HG03139 (cell line): ENCODE results near the gene FGF1.

Experiments used
- ATAC-seq: cut with Tn5 transposase; IDR thresholded peaks from one replicate; pipeline ENCODE4 v1.9.1; 2021; ENCODE audit not compliant: unreplicated experiment

FGF1 gene

GRCh38 chr5:142644640-142645361, 41.1 kb downstream of the FGF1 start:
- ATAC-seq, result no peak

- ATAC-seq, result no peak
These were observed 41.8 kb downstream of the FGF1 start for GRCh38 chr5:142644127-142644526.

GRCh38 chr5:142643634-142644033, 42.3 kb downstream of the FGF1 start:
- ATAC-seq, result no peak

- ATAC-seq, result no peak
These were observed 43.5 kb downstream of the FGF1 start for GRCh38 chr5:142642427-142642826.

GRCh38 chr5:142641711-142642110, 44.2 kb downstream of the FGF1 start:
- ATAC-seq, result no peak

- ATAC-seq, result no peak
These were observed 45.4 kb downstream of the FGF1 start for GRCh38 chr5:142640316-142641005.

- ATAC-seq, result no peak
These were observed 46.4 kb downstream of the FGF1 start for GRCh38 chr5:142639455-142639854.

- ATAC-seq, result no peak
These were observed 48.0 kb downstream of the FGF1 start for GRCh38 chr5:142637871-142638270.

GRCh38 chr5:142636698-142637324, 49.1 kb downstream of the FGF1 start:
- no peak for ATAC-seq

GRCh38 chr5:142636093-142636492, 49.8 kb downstream of the FGF1 start:
- ATAC-seq, result no peak

- ATAC-seq, result no peak
These were observed 51.5 kb downstream of the FGF1 start for GRCh38 chr5:142634216-142635011.

GRCh38 chr5:142630927-142631539, 54.9 kb downstream of the FGF1 start:
- no peak for ATAC-seq

GRCh38 chr5:142627383-142628217, 58.3 kb downstream of the FGF1 start:
- no peak for ATAC-seq

GRCh38 chr5:142626786-142627185, 59.1 kb downstream of the FGF1 start:
- ATAC-seq, result no peak

- ATAC-seq, result no peak
These were observed 59.8 kb downstream of the FGF1 start for GRCh38 chr5:142626099-142626498.

GRCh38 chr5:142621227-142621626, 64.7 kb downstream of the FGF1 start:
- ATAC-seq, result no peak

- no peak for ATAC-seq
These were observed 66.1 kb downstream of the FGF1 start for GRCh38 chr5:142619815-142620214.

GRCh38 chr5:142618130-142618523, 67.8 kb downstream of the FGF1 start:
- ATAC-seq, result no peak

- no peak for ATAC-seq
These were observed 68.3 kb downstream of the FGF1 start for GRCh38 chr5:142617416-142618129.
